Testis (tissue), 3 donors: ENCODE measurements around the gene STARD3. TPM values are rescaled to one million over a fixed set of nuclear protein-coding genes. Genes with fewer than 3 reads are reported as not detected.
A peak's percentile ranks its signal among the peaks of the same experiment; 100 is the strongest.

Experiments
- DNase-seq: peaks from one replicate; pipeline ENCODE4 v3.0.0-alpha.2; 2019
- H3K27ac ChIP-seq, 2 donors: fragments of 200-600 bp; sonication (generic); one replicate each; pipeline ENCODE4 v1.5.1; 2019
- H3K27me3 ChIP-seq: fragments of 200-600 bp; sonication (generic); one replicate; pipeline ENCODE4 v1.5.1; 2019
- H3K36me3 ChIP-seq: fragments of 200-600 bp; sonication (generic); one replicate; pipeline ENCODE4 v1.5.1; 2017; ENCODE audit warnings: low read depth; ENCODE audit errors: missing control alignments
- H3K4me1 ChIP-seq: fragments of 200-600 bp; sonication (generic); one replicate; pipeline ENCODE4 v1.5.1; 2019
- H3K4me3 ChIP-seq, 2 donors: fragments of 200-600 bp; sonication (generic); one replicate each; pipeline ENCODE4 v1.5.1; 2017 to 2019
- H3K9me3 ChIP-seq: fragments of 200-600 bp; sonication (generic); one replicate; pipeline ENCODE4 v1.5.1; 2017
- CTCF ChIP-seq, 3 experiments: fragments of 450-650 bp in 2 of 3; fragments of 200-600 bp in 1 of 3; sonication (generic) in 1 of 3; IDR thresholded peaks; one replicate each; pipeline ENCODE4 v1.5.1; 2016 to 2019; ENCODE audit warnings: antibody characterized with exemption in 3 of 3, mild to moderate bottlenecking in 2 of 3, moderate library complexity in 1 of 3
- POLR2A ChIP-seq: fragments of 450-650 bp; IDR thresholded peaks from one replicate; pipeline ENCODE4 v1.6.1; 2017; ENCODE audit warnings: antibody characterized with exemption, mild to moderate bottlenecking, moderate library complexity
- WGBS, 2 donors: methylation state at CpG; one replicate each; pipeline ENCODE4 v1.1.5; 2018; 5-methylcytosine and 5-hydroxymethylcytosine counted together
- intact Hi-C: fragments of 100-400 bp; cut with DNase I; formaldehyde crosslinking; loops from one replicate; pipeline ENCODE4 v1.15.1; 2023; ENCODE audit warnings: low total_unique reads
- polyA plus RNA-seq: library from polyadenylated mRNA; stranded (reverse); fragments of 350-450 nt; fragmentation: Illumina TruSeq; extraction: RNeasy Lipid Tissue Mini Kit (QIAGEN cat#74804); gene quantifications from one replicate; pipeline ENCODE4 v1.2.3, GENCODE V29; 2014; ENCODE audit warnings: low read depth, low replicate concordance; ENCODE audit not compliant: insufficient read depth
- total RNA-seq, 2 donors: library from RNA; depleted of rRNA; stranded (reverse); fragments of >200 nt; gene quantifications; one replicate each; pipeline ENCODE4 v1.2.3, GENCODE V29; 2016

STARD3 gene
- total and polyA plus RNA-seq, 3 donors from 2014 or later, result 102 to 352 (median 265) TPM

DNA sequence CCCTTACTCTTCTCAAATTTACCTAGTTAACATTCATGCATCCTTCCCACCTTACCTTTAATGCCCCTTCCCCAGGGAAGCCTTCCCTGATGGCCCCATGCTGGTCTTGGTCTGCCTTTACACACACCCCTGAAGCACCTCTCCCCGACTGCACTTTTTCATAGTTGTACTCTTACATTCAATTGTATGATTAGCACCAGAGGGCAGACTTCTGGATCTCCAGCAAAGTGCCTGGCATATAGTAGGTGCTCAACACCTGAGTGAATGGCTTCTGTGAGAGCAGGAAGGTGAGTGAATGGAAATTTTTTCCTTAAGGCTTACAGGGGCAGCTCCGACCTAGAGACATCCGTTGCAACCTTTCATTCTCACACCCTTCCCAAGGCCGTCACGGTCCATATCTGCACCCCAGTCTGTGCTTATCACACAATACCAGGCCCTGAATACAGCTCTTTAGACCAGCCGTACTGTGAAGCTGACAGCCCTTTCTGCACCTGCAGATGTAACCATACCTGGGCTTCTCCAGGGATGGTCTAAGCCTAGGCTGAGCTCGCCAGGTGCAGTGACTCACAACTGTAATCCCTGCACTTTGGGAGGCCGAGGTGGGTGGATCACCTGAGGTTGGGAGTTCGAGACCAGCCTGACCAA lies 46.5 kb downstream of the STARD3 start:
- TF ChIP-seq CTCF (IDR thresholded peaks at IDR 0.05) (no peak), POLR2A (no peak)
- no peak for DNase-seq
- H3K4me3 ChIP-seq, result no peak overlapping the region
- no peaks in the 10 kb centered on the region for H3K9me3 ChIP-seq
- intact Hi-C loops, result no loop called here
- H3K27me3 ChIP-seq, result no peaks in the 10 kb centered on the region
- no peak overlapping the region for H3K27ac ChIP-seq
- H3K4me1 ChIP-seq, result peaks cover under 1% of the 10 kb centered on the region
- H3K36me3 ChIP-seq, result no peaks in the 10 kb centered on the region
- 89% methylated on average over 8 to 9 of the region's 9 CpGs for WGBS, 2 donors

DNA sequence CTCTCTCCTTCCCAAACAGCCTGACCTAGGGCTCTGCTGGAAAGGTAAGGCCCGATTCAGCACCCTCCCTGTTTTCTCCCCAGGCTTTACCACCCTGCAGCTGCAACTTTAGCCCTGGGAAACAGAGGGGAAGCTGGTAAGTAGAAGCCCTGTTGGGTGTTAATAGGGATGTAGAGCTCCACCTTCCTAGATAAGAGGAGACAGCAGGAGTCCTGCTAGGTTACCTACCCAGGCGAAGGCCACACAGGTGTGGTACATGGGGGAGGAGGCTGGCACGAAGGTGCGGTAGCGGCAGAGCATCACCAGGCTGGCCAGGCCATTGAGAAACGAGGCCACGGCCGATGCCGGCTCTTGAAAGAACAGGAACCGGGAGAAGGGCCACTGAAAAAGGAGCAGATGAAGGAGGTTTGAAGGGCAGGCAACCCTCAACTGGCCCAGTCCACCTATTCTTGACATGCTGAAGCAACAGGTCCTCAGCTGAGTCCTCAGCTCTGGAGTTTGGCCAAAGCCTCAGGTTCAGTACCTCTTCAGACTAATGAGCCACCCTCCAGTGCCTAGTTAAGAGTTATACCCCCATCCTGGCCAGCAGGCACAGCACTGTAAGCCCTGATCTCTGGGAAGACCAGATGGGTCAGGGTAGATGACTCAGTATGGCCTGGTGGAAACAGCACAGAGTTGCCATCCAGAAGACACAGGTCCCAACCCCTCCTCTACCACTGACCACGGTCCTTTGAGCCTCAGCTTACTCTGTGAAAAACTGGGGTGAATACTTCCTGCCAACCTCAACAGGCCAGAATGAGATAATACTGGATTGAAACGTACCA lies 47.6 kb downstream of the STARD3 start:
- intact Hi-C loops, result no loop called here
- Histone ChIP-seq H3K36me3 (no peaks in the 10 kb centered on the region), H3K9me3 (no peaks in the 10 kb centered on the region), H3K27me3 (no peaks in the 10 kb centered on the region), H3K4me3 (no peak overlapping the region), H3K27ac (no peak overlapping the region), H3K4me1 (peaks cover 5% of the 10 kb centered on the region)
- DNase-seq, result no peak
- WGBS, 2 donors, result 92 to 95% methylated on average over 12 of the region's 12 CpGs
- TF ChIP-seq CTCF (IDR thresholded peaks at IDR 0.05) (no peak), POLR2A (no peak)

GRCh38 chr17:39687101-39687545 lies 50.2 kb downstream of the STARD3 start:
- Histone ChIP-seq H3K27me3 (no peaks in the 10 kb centered on the region), H3K36me3 (no peaks in the 10 kb centered on the region), H3K9me3 (no peaks in the 10 kb centered on the region), H3K4me1 (peaks cover 5% of the 10 kb centered on the region), H3K27ac (peak overlapping the region; percentile 84 to 96), H3K4me3 (peak overlapping the region; percentile 61 to 88)
- no peak for DNase-seq
- intact Hi-C loops, result no loop called here
- no peak for TF ChIP-seq CTCF (IDR thresholded peaks at IDR 0.05)
- no peak for TF ChIP-seq POLR2A
- 29 to 46% methylated on average over 6 of the region's 6 CpGs for WGBS, 2 donors

- TF ChIP-seq CTCF (IDR thresholded peaks at IDR 0.05) (no peak), POLR2A (no peak)
Observed at GRCh38 chr17:39687546-39688474, 50.9 kb downstream of the STARD3 start, which contains the start of gene PGAP3. Gene PGAP3 (minus strand): TSS chr17:39688057. CDS start chr17:39688014, 43 bp downstream.

More at GRCh38 chr17:39687546-39688474, 50.9 kb downstream of the STARD3 start, which contains the start of gene PGAP3:
- intact Hi-C loops, result no loop called here
- DNase-seq, result peak; percentile 96
- peak within 1 kb of the TSS; percentile 61 to 88 for H3K4me3 ChIP-seq
- no peaks in the 10 kb centered on the region for H3K27me3 ChIP-seq
- H3K4me1 ChIP-seq, result peaks cover 5% of the 10 kb centered on the region
- WGBS, 2 donors, result 2 to 3% methylated on average over 38 to 45 of the region's 45 CpGs
- no peaks in the 10 kb centered on the region for H3K9me3 ChIP-seq
- H3K36me3 ChIP-seq, result no peaks in the 10 kb centered on the region
- peak within 1 kb of the TSS; percentile 84 to 96 for H3K27ac ChIP-seq
